K562 (cell line): ENCODE measurements around the gene UBA7.

Experiments
- CTCF ChIP-seq, 3 experiments: IDR thresholded peaks in 2 of 3; conservative IDR thresholded peaks in 1 of 3; 2 replicates each; pipeline ENCODE4 v1.5.1; 2011 to 2012; ENCODE audit warnings: low read length in 3 of 3, mild to moderate bottlenecking in 3 of 3, control low read depth in 2 of 3, improper control_type of control experiment in 1 of 3, inconsistent platforms in 1 of 3, low read depth in 1 of 3, mixed read lengths in 1 of 3, moderate library complexity in 1 of 3; ENCODE audit not compliant: insufficient read depth in 2 of 3
- HDAC2 ChIP-seq: fragments of 450-650 bp; IDR thresholded peaks from 2 replicates; pipeline ENCODE4 v1.6.1; 2016; ENCODE audit warnings: mild to moderate bottlenecking
- MEF2D ChIP-seq: conservative IDR thresholded peaks from 2 replicates; pipeline ENCODE4 v1.6.1; 2016; ENCODE audit warnings: low read depth, missing genetic modification characterization, missing compliant biosample characterization
- MNT ChIP-seq, 2 experiments: fragments of 450-650 bp; conservative IDR thresholded peaks; 2 replicates each; pipeline ENCODE4 v1.6.1; 2017; ENCODE audit warnings: mild to moderate bottlenecking in 2 of 2, moderate library complexity in 2 of 2
- PHF20 ChIP-seq: fragments of 450-650 bp; IDR thresholded peaks from 2 replicates; pipeline ENCODE4 v1.6.1; 2018; ENCODE audit not compliant: partially characterized antibody
- SMARCE1 ChIP-seq: fragments of 450-650 bp; IDR thresholded peaks from 2 replicates; pipeline ENCODE4 v1.7.1; 2016; ENCODE audit warnings: mild to moderate bottlenecking
- USF1 ChIP-seq: sonication (generic); formaldehyde crosslinking; IDR thresholded peaks from 2 replicates; pipeline ENCODE4 v1.9.0; 2022; ENCODE audit warnings: mild to moderate bottlenecking, missing genetic modification reagents
- ZFP91 ChIP-seq: sonication (generic); formaldehyde crosslinking; IDR thresholded peaks from 2 replicates; pipeline ENCODE4 v1.8.0; 2022; ENCODE audit warnings: mild to moderate bottlenecking, missing genetic modification reagents

- no peak for TF ChIP-seq USF1
- TF ChIP-seq MEF2D (tag) = no peak
- TF ChIP-seq HDAC2 = no peak
- TF ChIP-seq MNT (conservative IDR thresholded peaks at IDR 0.05) = no peak
- TF ChIP-seq PHF20 = no peak
- TF ChIP-seq ZFP91 (CRISPR knock-in tag) = no peak
- TF ChIP-seq SMARCE1 = no peak
- TF ChIP-seq CTCF (IDR thresholded peaks at IDR 0.05 in 2 of 3, conservative IDR thresholded peaks at IDR 0.05 in 1 of 3; ENCODE audit: insufficient read depth in 2 of 3, low read depth in 1 of 3, low read length in 3 of 3) = no peak
These were observed 12.3 kb upstream of the UBA7 start for GRCh38 chr3:49826016-49826415.
